ENCODE data around the gene MRGPRE. TPM values are rescaled to one million over a fixed set of nuclear protein-coding genes. Genes with fewer than 3 reads are reported as not detected.

The MRGPRE gene
- total RNA-seq: not detected in 2 replicates

GRCh38 chr11:3231851-3232744 lies at the start of gene MRGPRE:
Gene MRGPRE, minus strand, starts transcription at chr11:3232417. Its CDS starts 3,618 bp downstream, at chr11:3228799.

DNA sequence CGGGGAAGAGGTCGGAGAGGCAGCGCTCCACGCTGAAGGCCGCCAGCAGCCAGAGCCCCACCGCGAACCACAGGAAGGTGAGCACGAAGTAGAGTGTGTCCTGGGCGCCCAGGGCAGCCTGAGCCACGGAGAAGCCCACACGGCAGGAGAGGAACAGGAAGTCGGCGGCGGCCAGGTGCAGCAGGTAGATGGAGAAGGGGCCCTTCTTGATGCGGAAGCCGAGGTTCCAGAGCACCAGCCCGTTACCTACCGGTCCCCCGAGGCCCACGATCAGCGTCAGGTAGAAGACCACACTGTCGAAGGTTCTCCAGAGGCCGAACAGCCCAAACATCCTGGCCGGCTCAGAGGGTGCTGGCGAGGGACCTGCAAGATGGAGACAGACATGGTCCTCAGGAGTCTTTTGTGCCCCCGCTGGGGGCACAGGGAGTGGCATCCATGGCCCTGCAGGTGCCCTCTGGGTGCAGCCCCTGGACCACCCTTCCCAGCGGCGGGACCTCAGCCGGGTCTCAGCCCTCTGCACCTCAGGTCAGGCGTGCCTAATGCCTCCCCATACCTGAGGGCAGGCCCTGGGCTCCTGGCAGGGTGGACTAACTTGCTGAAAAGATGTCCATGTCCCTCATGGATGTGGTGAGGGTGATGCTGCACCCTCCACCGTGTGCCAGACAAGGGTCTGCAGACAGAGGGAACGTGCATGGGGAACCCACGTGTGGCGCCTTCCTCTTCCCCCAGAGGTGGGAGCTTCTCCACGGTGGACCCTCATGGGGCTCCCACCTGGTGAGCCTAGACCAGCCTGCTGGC lies 13.5 kb downstream of the MRGPRE start, which contains the start of gene MRGPRG:
Gene MRGPRG (minus strand): TSS at position 331 of the 798 bp plus-strand sequence. CDS start 0 bp downstream, at position 331.

Other genes starting within 250 kb of the MRGPRE start
- gene NAP1L4, start 240.1 kb downstream of the MRGPRE start, total RNA-seq: 212 and 231 TPM in 2 replicates
- gene CARS1, start 175.0 kb downstream of the MRGPRE start, total RNA-seq: 122 and 124 TPM in 2 replicates
- 5.8 and 68.2 TPM in 2 replicates for gene OSBPL5, start 67.1 kb downstream of the MRGPRE start, total RNA-seq
- not detected in 2 replicates for gene MRGPRG, start 13.6 kb downstream of the MRGPRE start, total RNA-seq
- 15.7 and 39.2 TPM in 2 replicates for gene ZNF195, start 146.7 kb upstream of the MRGPRE start, total RNA-seq